H1 (cell line): ENCODE measurements around the gene APC2. TPM values are rescaled to one million over a fixed set of nuclear protein-coding genes. Genes with fewer than 3 reads are reported as not detected.
A peak's percentile ranks its signal among the peaks of the same experiment; 100 is the strongest.

Source experiments
- ATF2 ChIP-seq: IDR thresholded peaks from 2 replicates; pipeline ENCODE4 v1.6.1; 2012; ENCODE audit warnings: low read length, inconsistent platforms
- BCL11A ChIP-seq, 2 experiments: IDR thresholded peaks; one replicate each; pipeline ENCODE4 v1.6.1; 2011; ENCODE audit warnings: low read depth in 2 of 2, low read length in 2 of 2, mild to moderate bottlenecking in 2 of 2
- BRCA1 ChIP-seq: IDR thresholded peaks from 2 replicates; pipeline ENCODE4 v1.6.1; 2012; ENCODE audit warnings: low read depth, low read length, improper control_type of control experiment
- CBX8 ChIP-seq: fragments of 300-800, 300-1000 bp; sonication (generic); IDR thresholded peaks from 2 replicates; pipeline ENCODE4 v1.7.1; 2016; ENCODE audit warnings: low read depth, low read length, borderline replicate concordance
- CREB1 ChIP-seq: IDR thresholded peaks from 2 replicates; pipeline ENCODE4 v1.6.1; 2012; ENCODE audit warnings: inconsistent platforms
- EZH2 ChIP-seq: fragments of 200-600 bp; sonication (generic); IDR thresholded peaks from 2 replicates; pipeline ENCODE4 v1.7.1; 2012; ENCODE audit warnings: low read depth, mild to moderate bottlenecking, moderate library complexity, low read length, inconsistent platforms; ENCODE audit not compliant: severe bottlenecking
- HDAC2 ChIP-seq, 2 experiments: fragments of 300-600 bp in 1 of 2; sonication (generic) in 1 of 2; IDR thresholded peaks; 2 replicates each; pipeline ENCODE4 v1.6.1; 2011 to 2012; ENCODE audit warnings: low read depth in 2 of 2, low read length in 2 of 2, mild to moderate bottlenecking in 2 of 2, moderate library complexity in 2 of 2, borderline replicate concordance in 1 of 2, inconsistent platforms in 1 of 2
- HDAC6 ChIP-seq: IDR thresholded peaks from one replicate; pipeline ENCODE4 v1.7.1; 2012; ENCODE audit warnings: low read depth, mild to moderate bottlenecking, inconsistent platforms, low read length, moderate library complexity
- JUN ChIP-seq: IDR thresholded peaks from 2 replicates; pipeline ENCODE4 v1.6.1; 2011; ENCODE audit warnings: low read depth, mild to moderate bottlenecking, improper control_type of control experiment, low read length
- KDM4A ChIP-seq: IDR thresholded peaks from one replicate; pipeline ENCODE4 v1.7.1; 2012; ENCODE audit warnings: low read depth, mild to moderate bottlenecking, moderate library complexity, low read length, inconsistent platforms; ENCODE audit not compliant: severe bottlenecking
- NANOG ChIP-seq: IDR thresholded peaks from 2 replicates; pipeline ENCODE4 v1.6.1; 2011; ENCODE audit warnings: low read length, low read depth, mild to moderate bottlenecking, inconsistent platforms; ENCODE audit not compliant: insufficient read depth, poor library complexity, severe bottlenecking
- POLR2A ChIP-seq, 2 experiments: IDR thresholded peaks; 1 replicate in 1 of 2; 2 replicates in 1 of 2; pipeline ENCODE4 v1.6.1; 2011; ENCODE audit warnings: low read depth in 2 of 2, low read length in 2 of 2, mild to moderate bottlenecking in 2 of 2; ENCODE audit errors: control extremely low read depth in 1 of 2
- POU5F1 ChIP-seq: IDR thresholded peaks from 2 replicates; pipeline ENCODE4 v1.6.1; 2011; ENCODE audit warnings: low read depth, mild to moderate bottlenecking, low read length, moderate library complexity
- RAD21 ChIP-seq, 2 experiments: IDR thresholded peaks in 1 of 2; conservative IDR thresholded peaks in 1 of 2; 2 replicates each; pipeline ENCODE4 v1.6.1; 2011; ENCODE audit warnings: low read depth in 2 of 2, low read length in 2 of 2, improper control_type of control experiment in 1 of 2, inconsistent platforms in 1 of 2, mild to moderate bottlenecking in 1 of 2, moderate library complexity in 1 of 2
- SIX5 ChIP-seq: IDR thresholded peaks from 2 replicates; pipeline ENCODE4 v1.6.1; 2011; ENCODE audit warnings: mild to moderate bottlenecking, low read depth, low read length
- TAF1 ChIP-seq: IDR thresholded peaks from 2 replicates; pipeline ENCODE4 v1.6.1; 2011; ENCODE audit warnings: mild to moderate bottlenecking, low read depth, low read length
- TCF12 ChIP-seq: IDR thresholded peaks from 2 replicates; pipeline ENCODE4 v1.6.1; 2011; ENCODE audit warnings: low read depth, mild to moderate bottlenecking, low read length
- TEAD4 ChIP-seq: IDR thresholded peaks from 2 replicates; pipeline ENCODE4 v1.6.1; 2012; ENCODE audit warnings: low read depth, low read length, inconsistent platforms, mixed read lengths
- polyA plus RNA-seq, 7 experiments: library from polyadenylated mRNA; depleted of rRNA in 3 of 7; stranded (reverse) in 5 of 7; unstranded in 2 of 7; fragments of >200 nt in 5 of 7; fragments of 200-250 nt in 2 of 7; gene quantifications; 1 replicate in 5 of 7; 2 replicates in 1 of 7; 4 replicates in 1 of 7; pipeline versions ENCODE4 v1.2.1 to v1.2.3, GENCODE V29; 2011 to 2013; ENCODE audit warnings: missing spikeins in 2 of 7, mixed read lengths in 2 of 7
- total RNA-seq: library from RNA; stranded (reverse); fragmentation: NEBNext Ultra II Directional; extraction: Animal tissue kit (Norgen Biotek cat#: 25700); gene quantifications from 2 replicates; pipeline ENCODE4 v1.2.1, GENCODE V29; 2021

APC2 gene
- total and polyA plus RNA-seq, 2 of the 8 experiments (the other 6 are each of a cell fraction or from before 2014, with no cell fraction given), result 1.3 to 4.1 TPM

GRCh38 chr19:1438035-1438932, 11.6 kb upstream of the APC2 start, which contains the start of gene RPS15 (continued):
- TF ChIP-seq ATF2 (no peak; the same call in 1 of the 2 replicates), JUN (no peak), POU5F1 (no peak), BRCA1 (peak; percentile 90), CREB1 (peak; percentile 81), NANOG (peak; percentile 7), KDM4A (peak; percentile 59), HDAC2 (IDR thresholded peaks at IDR 0.05; ENCODE audit: borderline replicate concordance in 1 of 2, low read depth in 2 of 2, low read length in 2 of 2) (no peak), CBX8 (no peak), RAD21 (IDR thresholded peaks at IDR 0.05 in 1 of 2, conservative IDR thresholded peaks at IDR 0.05 in 1 of 2; ENCODE audit: low read depth in 2 of 2, low read length in 2 of 2) (peak; percentile 33 to 52; a peak in 3 of 4 replicates), SIX5 (no peak), EZH2 (no peak), BCL11A (IDR thresholded peaks at IDR 0.05; ENCODE audit: low read depth in 2 of 2, low read length in 2 of 2) (no peak), POLR2A (IDR thresholded peaks at IDR 0.05; ENCODE audit: control extremely low read depth in 1 of 2, low read depth in 2 of 2, low read length in 2 of 2) (peak; percentile 97 to 98), HDAC6 (no peak), TEAD4 (0 out of 2 replicates have a peak, but pooled peaks have one; percentile 9), TCF12 (no peak), TAF1 (peak; percentile 99)
